IMR-90 (cell line): ENCODE data around the gene PLXDC1.

Experiments
- BHLHE40 ChIP-seq: fragments of 150-350 bp; IDR thresholded peaks from 2 replicates; pipeline ENCODE4 v1.6.1; 2016; ENCODE audit warnings: mild to moderate bottlenecking, low read depth, low read length
- CEBPB ChIP-seq: IDR thresholded peaks from 2 replicates; pipeline ENCODE4 v1.6.1; 2012; ENCODE audit warnings: low read depth, low read length, improper control_type of control experiment
- CHD1 ChIP-seq: IDR thresholded peaks from 2 replicates; pipeline ENCODE4 v1.6.1; 2012; ENCODE audit warnings: low read depth, low read length, improper control_type of control experiment
- CTCF ChIP-seq: conservative IDR thresholded peaks from 2 replicates; pipeline ENCODE4 v1.5.1; 2012; ENCODE audit warnings: mild to moderate bottlenecking, low read depth, low read length, improper control_type of control experiment
- ELK1 ChIP-seq: fragments of 150-350 bp; IDR thresholded peaks from 2 replicates; pipeline ENCODE4 v1.6.1; 2016; ENCODE audit warnings: low read depth, mild to moderate bottlenecking, low read length, moderate library complexity, borderline replicate concordance
- FOS ChIP-seq: fragments of 150-350 bp; IDR thresholded peaks from 2 replicates; pipeline ENCODE4 v1.6.1; 2016; ENCODE audit warnings: low read depth, low read length
- MAFK ChIP-seq: IDR thresholded peaks from 2 replicates; pipeline ENCODE4 v1.6.1; 2012; ENCODE audit warnings: low read depth, low read length, improper control_type of control experiment
- MXI1 ChIP-seq: IDR thresholded peaks from 2 replicates; pipeline ENCODE4 v1.6.1; 2012; ENCODE audit warnings: low read depth, mild to moderate bottlenecking, low read length, moderate library complexity, borderline replicate concordance
- POLR2A ChIP-seq: IDR thresholded peaks from 2 replicates; pipeline ENCODE4 v1.6.1; 2012; ENCODE audit warnings: mild to moderate bottlenecking, low read depth, low read length
- RAD21 ChIP-seq: IDR thresholded peaks from 2 replicates; pipeline ENCODE4 v1.6.1; 2012; ENCODE audit warnings: low read length, improper control_type of control experiment
- RCOR1 ChIP-seq: IDR thresholded peaks from 2 replicates; pipeline ENCODE4 v1.6.1; 2012; ENCODE audit warnings: mild to moderate bottlenecking, low read length, improper control_type of control experiment; ENCODE audit not compliant: insufficient replicate concordance
- RFX5 ChIP-seq: IDR thresholded peaks from 2 replicates; pipeline ENCODE4 v1.8.0; 2012; ENCODE audit warnings: low read depth, mild to moderate bottlenecking, low read length, moderate library complexity
- SMC3 ChIP-seq: fragments of 150-350 bp; IDR thresholded peaks from 2 replicates; pipeline ENCODE4 v1.6.1; 2016; ENCODE audit warnings: low read depth, mild to moderate bottlenecking, antibody characterized with exemption, low read length, moderate library complexity

- TF ChIP-seq CTCF (no peak), MXI1 (no peak), RCOR1 (no peak), POLR2A (no peak), MAFK (no peak), ELK1 (no peak), RFX5 (no peak), SMC3 (no peak), BHLHE40 (no peak), RAD21 (no peak), CEBPB (no peak), FOS (no peak), CHD1 (no peak)
Measured at GRCh38 chr17:39186481-39187002, 35.1 kb upstream of the PLXDC1 start.
